ENCODE results near the gene AFDN. TPM values are rescaled to one million over a fixed set of nuclear protein-coding genes. Genes with fewer than 3 reads are reported as not detected.

AFDN gene
- total RNA-seq, 1 donor from 2014 or later: 102 TPM

GRCh38 chr6:167941822-167942221 is 115.1 kb downstream of the AFDN start:
- no peaks in the 10 kb centered on the region for H3K4me1 ChIP-seq

DNA sequence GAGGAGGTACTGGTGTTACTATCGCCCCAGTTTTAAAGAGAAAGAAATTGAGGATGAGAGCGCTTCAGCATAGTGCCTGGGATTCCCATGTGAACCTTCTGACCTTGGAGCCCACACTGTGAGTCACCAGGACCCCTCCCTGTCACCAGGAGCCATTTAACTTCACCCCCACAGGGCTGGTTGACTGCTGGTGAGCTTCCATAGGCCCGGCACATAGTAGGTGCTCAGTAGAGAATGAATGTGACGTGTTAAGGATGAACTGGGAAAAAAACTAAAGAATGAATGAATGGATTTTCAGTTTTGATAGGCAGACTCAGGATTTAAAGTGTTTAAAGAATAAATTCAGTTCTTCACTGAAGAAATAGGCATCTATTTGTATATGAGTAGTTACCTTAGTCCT is 117.4 kb downstream of the AFDN start:
- intact Hi-C loops (cut with DNase I): no loop called here
- peaks cover 25 to 41% of the 10 kb centered on the region in 2 donors for H3K36me3 ChIP-seq

More at GRCh38 chr6:167941822-167942221, 115.1 kb downstream of the AFDN start:
- Histone ChIP-seq H3K36me3 (peaks cover 22 to 26% of the 10 kb centered on the region in 2 donors), H3K27me3 (no peaks in the 10 kb centered on the region), H3K27ac (no peak overlapping the region), H3K4me3 (no peak overlapping the region), H3K9me3 (no peaks in the 10 kb centered on the region)
- intact Hi-C loops (cut with DNase I): no loop called here
- TF ChIP-seq, protein P1, sequence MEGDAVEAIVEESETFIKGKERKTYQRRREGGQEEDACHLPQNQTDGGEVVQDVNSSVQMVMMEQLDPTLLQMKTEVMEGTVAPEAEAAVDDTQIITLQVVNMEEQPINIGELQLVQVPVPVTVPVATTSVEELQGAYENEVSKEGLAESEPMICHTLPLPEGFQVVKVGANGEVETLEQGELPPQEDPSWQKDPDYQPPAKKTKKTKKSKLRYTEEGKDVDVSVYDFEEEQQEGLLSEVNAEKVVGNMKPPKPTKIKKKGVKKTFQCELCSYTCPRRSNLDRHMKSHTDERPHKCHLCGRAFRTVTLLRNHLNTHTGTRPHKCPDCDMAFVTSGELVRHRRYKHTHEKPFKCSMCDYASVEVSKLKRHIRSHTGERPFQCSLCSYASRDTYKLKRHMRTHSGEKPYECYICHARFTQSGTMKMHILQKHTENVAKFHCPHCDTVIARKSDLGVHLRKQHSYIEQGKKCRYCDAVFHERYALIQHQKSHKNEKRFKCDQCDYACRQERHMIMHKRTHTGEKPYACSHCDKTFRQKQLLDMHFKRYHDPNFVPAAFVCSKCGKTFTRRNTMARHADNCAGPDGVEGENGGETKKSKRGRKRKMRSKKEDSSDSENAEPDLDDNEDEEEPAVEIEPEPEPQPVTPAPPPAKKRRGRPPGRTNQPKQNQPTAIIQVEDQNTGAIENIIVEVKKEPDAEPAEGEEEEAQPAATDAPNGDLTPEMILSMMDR (IDR thresholded peaks at IDR 0.05): no peak
- no peak for DNase-seq (ENCODE audit: low spot score in 2 of 2)

GRCh38 chr6:167946007-167946406 is 119.3 kb downstream of the AFDN start:
- DNase-seq (ENCODE audit: low spot score in 2 of 2): no peak
- TF ChIP-seq, protein P1 (IDR thresholded peaks at IDR 0.05): no peak
- Histone ChIP-seq H3K4me1 (no peaks in the 10 kb centered on the region), H3K27me3 (no peaks in the 10 kb centered on the region), H3K4me3 (no peak overlapping the region), H3K27ac (no peak overlapping the region), H3K36me3 (peaks cover 30 to 60% of the 10 kb centered on the region in 2 donors), H3K9me3 (no peaks in the 10 kb centered on the region)
- intact Hi-C loops (cut with DNase I): no loop called here

More for the DNA sequence above, 117.4 kb downstream of the AFDN start:
- Histone ChIP-seq H3K9me3 (no peaks in the 10 kb centered on the region), H3K27me3 (no peaks in the 10 kb centered on the region), H3K4me3 (no peak overlapping the region), H3K27ac (no peak overlapping the region), H3K4me1 (no peaks in the 10 kb centered on the region)
- TF ChIP-seq, protein P1 (IDR thresholded peaks at IDR 0.05): no peak
- DNase-seq (ENCODE audit: low spot score in 2 of 2): no peak

DNA sequence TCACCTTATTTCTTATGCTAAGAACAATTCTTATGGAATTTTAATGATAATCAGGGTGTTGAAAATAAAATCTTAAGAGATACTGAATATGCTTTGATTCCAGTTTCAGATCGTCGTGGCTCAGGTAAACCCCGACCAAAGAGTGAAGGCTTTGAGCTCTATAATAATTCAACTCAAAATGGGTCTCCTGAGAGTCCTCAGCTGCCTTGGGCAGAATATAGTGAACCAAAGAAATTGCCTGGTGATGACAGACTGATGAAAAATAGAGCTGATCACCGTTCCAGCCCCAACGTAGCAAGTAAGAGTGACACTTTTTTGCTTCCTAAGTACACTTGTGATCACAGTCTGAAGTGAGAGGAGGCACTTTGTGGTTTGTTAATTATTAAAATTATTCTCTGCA is 119.9 kb downstream of the AFDN start:
- Histone ChIP-seq H3K4me1 (no peaks in the 10 kb centered on the region), H3K36me3 (peaks cover 36 to 66% of the 10 kb centered on the region in 2 donors), H3K27me3 (no peaks in the 10 kb centered on the region), H3K4me3 (no peak overlapping the region), H3K9me3 (no peaks in the 10 kb centered on the region), H3K27ac (no peak overlapping the region)
- DNase-seq (ENCODE audit: low spot score in 2 of 2): no peak
- intact Hi-C loops (cut with DNase I): no loop called here
- TF ChIP-seq, protein P1 (IDR thresholded peaks at IDR 0.05): no peak

- DNase-seq (ENCODE audit: low spot score in 2 of 2): no peak
- Histone ChIP-seq H3K4me3 (no peak overlapping the region), H3K4me1 (no peaks in the 10 kb centered on the region), H3K9me3 (no peaks in the 10 kb centered on the region), H3K36me3 (peaks cover 41 to 77% of the 10 kb centered on the region in 2 donors), H3K27ac (no peak overlapping the region), H3K27me3 (no peaks in the 10 kb centered on the region)
- TF ChIP-seq, protein P1 (IDR thresholded peaks at IDR 0.05): no peak
- intact Hi-C loops (cut with DNase I): no loop called here
These were observed 121.0 kb downstream of the AFDN start for GRCh38 chr6:167947716-167948115.

GRCh38 chr6:167948716-167949115 is 122.0 kb downstream of the AFDN start:
- H3K27ac ChIP-seq: no peak overlapping the region
- no peaks in the 10 kb centered on the region for H3K27me3 ChIP-seq
- H3K36me3 ChIP-seq: peaks cover 40 to 73% of the 10 kb centered on the region in 2 donors
- no peaks in the 10 kb centered on the region for H3K9me3 ChIP-seq
- H3K4me3 ChIP-seq: no peak overlapping the region
- no peak for DNase-seq (ENCODE audit: low spot score in 2 of 2)
- intact Hi-C loops (cut with DNase I): no loop called here
- H3K4me1 ChIP-seq: no peaks in the 10 kb centered on the region
- TF ChIP-seq, protein P1 (IDR thresholded peaks at IDR 0.05): no peak

Measured in ascending aorta (tissue), 2 donors.